ENCODE measurements around the gene NUDT13. TPM values are rescaled to one million over a fixed set of nuclear protein-coding genes. Genes with fewer than 3 reads are reported as not detected.
"Not testable (repeated sequence)": the region's sequence is repeated elsewhere in the genome, so short reads cannot be mapped to it uniquely, and the experiment has no call there.

Gene NUDT13
- total and polyA plus RNA-seq, 2 experiments from 2014 or later = 1.4 to 1.7 TPM

DNA sequence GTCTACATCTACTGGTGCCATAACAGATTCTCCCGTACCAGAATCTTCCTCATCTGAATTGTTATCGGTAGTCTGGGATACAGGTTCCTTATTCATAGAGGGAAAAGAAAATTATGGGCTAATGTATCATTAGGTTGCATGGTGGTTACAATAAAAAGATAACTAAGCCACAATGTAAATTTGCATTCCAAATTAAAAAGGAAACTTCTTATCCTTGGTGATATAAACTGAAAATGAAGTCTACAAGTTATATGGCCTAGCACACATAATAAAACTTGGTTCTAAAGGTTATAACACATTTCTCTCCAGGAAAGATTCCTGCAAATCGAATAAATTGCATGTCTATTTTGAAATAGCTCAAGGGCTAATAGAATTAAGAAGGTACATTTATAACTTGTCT is 24.5 kb downstream of the NUDT13 start:
- in situ Hi-C loops (cut with MboI) = no loop called here

DNA sequence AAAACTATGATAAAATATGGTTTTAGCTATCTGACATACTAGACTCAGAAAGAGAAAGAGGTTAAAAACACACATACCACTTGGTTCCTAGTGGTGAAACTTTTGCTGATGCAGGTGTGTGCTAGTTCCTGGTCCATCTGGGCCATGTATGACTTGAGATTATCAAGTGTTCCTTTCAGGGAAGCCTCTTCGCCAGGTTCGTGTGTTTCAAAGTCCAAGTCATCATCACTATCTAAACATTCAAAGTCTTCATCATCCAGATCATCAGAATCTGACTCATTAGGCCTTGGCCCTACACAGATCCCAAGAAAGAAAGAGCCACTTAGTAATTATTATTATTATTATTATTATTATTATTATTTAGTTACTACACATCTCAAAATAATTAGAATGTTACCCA is 26.4 kb downstream of the NUDT13 start:
- H3K9me3 ChIP-seq (ENCODE audit: low read depth) = no peaks in the 10 kb centered on the region
- no peak overlapping the region for H2AFZ ChIP-seq
- 90 to 94% methylated on average over 2 of the region's 2 CpGs for WGBS, 2 experiments (ENCODE audit: low coverage in 1 of 2, low lambda C conversion rate in 2 of 2, missing lambda C conversion rate in 2 of 2)
- no peaks in the 10 kb centered on the region for H3K27me3 ChIP-seq (replicated peaks; ENCODE audit: insufficient read depth)
- no peaks in the 10 kb centered on the region for H3F3A ChIP-seq (ENCODE audit: insufficient read depth)
- no peaks in the 10 kb centered on the region; the same call in 1 of the 2 replicates for H3K79me2 ChIP-seq (ENCODE audit: insufficient read depth)
- no peaks in the 10 kb centered on the region for H4K20me1 ChIP-seq (ENCODE audit: insufficient read depth)
- H3K9me2 ChIP-seq (ENCODE audit: insufficient read depth) = no peaks in the 10 kb centered on the region
- peaks cover 5% of the 10 kb centered on the region; the same call in 1 of the 2 replicates for H3K4me1 ChIP-seq (ENCODE audit: insufficient read depth)
- no peak overlapping the region for H3K9ac ChIP-seq
- no peak for DNase-seq
- H3K4me3 ChIP-seq = no peak overlapping the region
- no peak overlapping the region for H3K27ac ChIP-seq
- no peak overlapping the region for H3K4me2 ChIP-seq (ENCODE audit: unreplicated experiment)
- peaks cover 60% of the 10 kb centered on the region for H3K36me3 ChIP-seq (ENCODE audit: low read depth)
- in situ Hi-C loops (cut with MboI) = no loop called here
- no peak for TF ChIP-seq EZH2phosphoT487 (IDR thresholded peaks at IDR 0.05; ENCODE audit: insufficient read depth, low read depth)

More for the DNA sequence above, 24.5 kb downstream of the NUDT13 start:
- WGBS, 2 experiments (ENCODE audit: low coverage in 1 of 2, low lambda C conversion rate in 2 of 2, missing lambda C conversion rate in 2 of 2) = 93 to 100% methylated on average over 3 of the region's 3 CpGs
- no peak for TF ChIP-seq EZH2 (IDR thresholded peaks at IDR 0.05; ENCODE audit: insufficient read depth, poor library complexity, severe bottlenecking)
- no peak for TF ChIP-seq EZH2phosphoT487 (IDR thresholded peaks at IDR 0.05; ENCODE audit: insufficient read depth, low read depth)
- no peaks in the 10 kb centered on the region for H3K27me3 ChIP-seq (replicated peaks; ENCODE audit: insufficient read depth)
- H2AFZ ChIP-seq = no peak overlapping the region
- no peak overlapping the region for H3K27ac ChIP-seq
- H3K4me2 ChIP-seq (ENCODE audit: unreplicated experiment) = no peak overlapping the region
- no peaks in the 10 kb centered on the region; the same call in 1 of the 2 replicates for H3K79me2 ChIP-seq (ENCODE audit: insufficient read depth)
- peaks cover 67% of the 10 kb centered on the region for H3K36me3 ChIP-seq (ENCODE audit: low read depth)
- no peaks in the 10 kb centered on the region for H3F3A ChIP-seq (ENCODE audit: insufficient read depth)
- H3K9ac ChIP-seq = no peak overlapping the region
- no peaks in the 10 kb centered on the region for H3K9me2 ChIP-seq (ENCODE audit: insufficient read depth)
- H4K20me1 ChIP-seq (ENCODE audit: insufficient read depth) = no peaks in the 10 kb centered on the region
- H3K9me3 ChIP-seq (ENCODE audit: low read depth) = no peaks in the 10 kb centered on the region
- DNase-seq = no peak
- no peak overlapping the region for H3K4me3 ChIP-seq
- H3K4me1 ChIP-seq (ENCODE audit: insufficient read depth) = peaks cover 8% of the 10 kb centered on the region; the same call in 1 of the 2 replicates

DNA sequence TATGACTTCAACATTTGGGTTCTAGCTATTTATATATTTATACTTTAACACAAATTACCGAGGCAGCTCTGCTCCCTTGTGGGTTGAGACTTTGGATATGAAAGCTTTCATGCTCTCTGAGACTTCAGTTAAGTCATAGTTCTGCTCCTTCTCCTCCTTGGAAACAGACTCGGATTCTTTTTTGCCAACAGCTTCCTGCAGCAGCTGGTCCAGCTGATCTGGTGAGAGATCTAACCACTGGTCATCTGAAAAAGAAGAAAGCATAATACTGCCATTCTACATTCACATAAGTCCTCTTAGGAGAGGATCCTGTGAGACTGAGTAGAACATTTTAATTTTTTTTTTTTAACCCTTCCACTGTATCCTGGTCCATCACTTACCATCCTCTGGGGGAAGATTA is 29.0 kb downstream of the NUDT13 start:
- no peaks in the 10 kb centered on the region for H3K4me1 ChIP-seq (ENCODE audit: insufficient read depth)
- peaks cover 8% of the 10 kb centered on the region; the same call in 1 of the 2 replicates for H3K79me2 ChIP-seq (ENCODE audit: insufficient read depth)
- DNase-seq = no peak
- H3K9ac ChIP-seq = no peak overlapping the region
- peaks cover 3% of the 10 kb centered on the region; the same call in 1 of the 2 replicates for H4K20me1 ChIP-seq (ENCODE audit: insufficient read depth)
- TF ChIP-seq EZH2 (IDR thresholded peaks at IDR 0.05; ENCODE audit: insufficient read depth, poor library complexity, severe bottlenecking) = no peak
- no peak for TF ChIP-seq EZH2phosphoT487 (IDR thresholded peaks at IDR 0.05; ENCODE audit: insufficient read depth, low read depth)
- no peaks in the 10 kb centered on the region for H3K27me3 ChIP-seq (replicated peaks; ENCODE audit: insufficient read depth)
- no peaks in the 10 kb centered on the region for H3K9me2 ChIP-seq (ENCODE audit: insufficient read depth)
- in situ Hi-C loops (cut with MboI) = no loop called here
- H3K9me3 ChIP-seq (ENCODE audit: low read depth) = no peaks in the 10 kb centered on the region
- H3K27ac ChIP-seq = no peak overlapping the region
- H3K4me3 ChIP-seq = no peak overlapping the region
- 47 to 50% methylated on average over 2 of the region's 2 CpGs for WGBS, 2 experiments (ENCODE audit: low coverage in 1 of 2, low lambda C conversion rate in 2 of 2, missing lambda C conversion rate in 2 of 2)
- H3K36me3 ChIP-seq (ENCODE audit: low read depth) = peaks cover 59% of the 10 kb centered on the region
- H3K4me2 ChIP-seq (ENCODE audit: unreplicated experiment) = no peak overlapping the region
- H3F3A ChIP-seq (ENCODE audit: insufficient read depth) = no peaks in the 10 kb centered on the region
- no peak overlapping the region for H2AFZ ChIP-seq

DNA sequence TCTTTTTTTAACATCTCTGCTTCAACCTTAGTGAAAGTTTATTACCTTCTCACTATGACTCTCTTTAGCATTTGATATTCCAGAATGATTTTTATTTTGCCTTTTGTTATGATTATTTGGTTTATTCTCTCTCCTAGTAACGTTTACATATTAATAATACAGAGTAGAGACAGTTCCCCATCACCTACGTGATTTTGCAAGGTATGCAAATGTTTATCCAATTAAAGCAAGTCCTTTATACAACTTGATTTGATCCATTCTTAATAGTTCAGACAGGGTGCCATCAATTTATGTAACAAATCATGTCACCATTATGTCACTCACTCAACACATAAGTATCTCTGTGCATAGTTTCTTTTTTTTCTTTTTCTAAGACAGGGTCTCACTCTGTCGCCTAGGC is 31.3 kb downstream of the NUDT13 start:
- no peaks in the 10 kb centered on the region for H3K9me2 ChIP-seq (ENCODE audit: insufficient read depth)
- no peak overlapping the region for H3K27ac ChIP-seq
- peaks cover 3% of the 10 kb centered on the region; the same call in 1 of the 2 replicates for H4K20me1 ChIP-seq (ENCODE audit: insufficient read depth)
- in situ Hi-C loops (cut with MboI) = no loop called here
- H3K27me3 ChIP-seq (replicated peaks; ENCODE audit: insufficient read depth) = no peaks in the 10 kb centered on the region
- H2AFZ ChIP-seq = no peak overlapping the region
- peaks cover 11% of the 10 kb centered on the region; the same call in 1 of the 2 replicates for H3K79me2 ChIP-seq (ENCODE audit: insufficient read depth)
- no peaks in the 10 kb centered on the region for H3K9me3 ChIP-seq (ENCODE audit: low read depth)
- TF ChIP-seq EZH2 (IDR thresholded peaks at IDR 0.05; ENCODE audit: insufficient read depth, poor library complexity, severe bottlenecking) (no peak), EZH2phosphoT487 (IDR thresholded peaks at IDR 0.05; ENCODE audit: insufficient read depth, low read depth) (no peak)
- DNase-seq = no peak
- no peak overlapping the region for H3K9ac ChIP-seq
- H3F3A ChIP-seq (ENCODE audit: insufficient read depth) = no peaks in the 10 kb centered on the region
- no peak overlapping the region for H3K4me2 ChIP-seq (ENCODE audit: unreplicated experiment)
- WGBS, 2 experiments (ENCODE audit: low coverage in 1 of 2, low lambda C conversion rate in 2 of 2, missing lambda C conversion rate in 2 of 2) = 97% methylated on average over 3 of the region's 3 CpGs
- H3K36me3 ChIP-seq (ENCODE audit: low read depth) = peaks cover 47% of the 10 kb centered on the region
- H3K4me1 ChIP-seq (ENCODE audit: insufficient read depth) = no peaks in the 10 kb centered on the region
- no peak overlapping the region for H3K4me3 ChIP-seq

DNA sequence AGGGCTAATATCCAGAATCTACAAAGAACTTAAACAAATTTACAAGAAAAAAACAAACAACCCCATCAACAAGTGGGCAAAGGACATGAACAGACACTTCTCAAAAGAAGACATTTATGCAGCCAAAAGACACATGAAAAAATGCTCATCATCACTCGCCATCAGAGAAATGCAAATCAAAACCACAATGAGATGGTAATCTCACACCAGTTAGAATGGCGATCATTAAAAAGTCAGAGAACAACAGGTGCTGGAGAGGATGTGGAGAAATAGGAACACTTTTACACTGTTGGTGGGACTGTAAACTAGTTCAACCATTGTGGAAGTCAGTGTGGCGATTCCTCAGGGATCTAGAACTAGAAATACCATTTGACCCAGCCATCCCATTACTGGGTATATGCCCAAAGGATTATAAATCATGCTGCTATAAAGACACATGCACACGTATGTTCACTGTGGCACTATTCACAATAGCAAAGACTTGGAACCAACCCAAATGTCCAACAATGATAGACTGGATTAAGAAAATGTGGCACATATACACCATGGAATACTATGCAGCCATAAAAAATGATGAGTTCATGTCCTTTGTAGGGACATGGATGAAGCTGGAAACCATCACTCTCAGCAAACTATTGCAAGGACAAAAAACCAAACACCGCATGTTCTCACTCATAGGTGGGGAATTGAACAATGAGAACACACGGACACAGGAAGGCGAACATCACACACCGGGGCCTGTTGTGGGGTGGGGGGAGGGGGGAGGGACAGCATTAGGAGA is 40.6 kb downstream of the NUDT13 start:
- H3K4me3 ChIP-seq; H3K9me3 ChIP-seq (ENCODE audit: low read depth); H3K27me3 ChIP-seq (replicated peaks; ENCODE audit: insufficient read depth); H2AFZ ChIP-seq; H3K4me1 ChIP-seq (ENCODE audit: insufficient read depth); H3K4me2 ChIP-seq (ENCODE audit: unreplicated experiment); H3K27ac ChIP-seq; H4K20me1 ChIP-seq (ENCODE audit: insufficient read depth); DNase-seq; in situ Hi-C loops (cut with MboI); H3K9me2 ChIP-seq (ENCODE audit: insufficient read depth); H3K9ac ChIP-seq; H3F3A ChIP-seq (ENCODE audit: insufficient read depth): not testable (repeated sequence)
- peaks cover 55% of the 10 kb centered on the region for H3K79me2 ChIP-seq (ENCODE audit: insufficient read depth)
- WGBS, 2 experiments (ENCODE audit: low coverage in 1 of 2, low lambda C conversion rate in 2 of 2, missing lambda C conversion rate in 2 of 2) = 96 to 98% methylated on average over 7 to 8 of the region's 8 CpGs
- H3K36me3 ChIP-seq (ENCODE audit: low read depth) = peaks cover 52% of the 10 kb centered on the region

Measured in GM23248 (cell line).